ENCODE measurements around the gene TTLL11.

Gene TTLL11

GRCh38 chr9:122090981-122091380 is 2.1 kb downstream of the TTLL11 start:
- no peak overlapping the region for H3K4me3 ChIP-seq (ENCODE audit: low read depth, low read length)
- DNase-seq (ENCODE audit: low read depth), result no peak
- TF ChIP-seq, protein P1, sequence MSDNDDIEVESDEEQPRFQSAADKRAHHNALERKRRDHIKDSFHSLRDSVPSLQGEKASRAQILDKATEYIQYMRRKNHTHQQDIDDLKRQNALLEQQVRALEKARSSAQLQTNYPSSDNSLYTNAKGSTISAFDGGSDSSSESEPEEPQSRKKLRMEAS (IDR thresholded peaks at IDR 0.05; ENCODE audit: low read depth, low read length), result no peak
- TF ChIP-seq MYC (IDR thresholded peaks at IDR 0.05; ENCODE audit: low read depth, low read length) (no peak), POLR2A (IDR thresholded peaks at IDR 0.05; ENCODE audit: extremely low read depth, insufficient read length) (no peak)
- TF ChIP-seq, protein P2, sequence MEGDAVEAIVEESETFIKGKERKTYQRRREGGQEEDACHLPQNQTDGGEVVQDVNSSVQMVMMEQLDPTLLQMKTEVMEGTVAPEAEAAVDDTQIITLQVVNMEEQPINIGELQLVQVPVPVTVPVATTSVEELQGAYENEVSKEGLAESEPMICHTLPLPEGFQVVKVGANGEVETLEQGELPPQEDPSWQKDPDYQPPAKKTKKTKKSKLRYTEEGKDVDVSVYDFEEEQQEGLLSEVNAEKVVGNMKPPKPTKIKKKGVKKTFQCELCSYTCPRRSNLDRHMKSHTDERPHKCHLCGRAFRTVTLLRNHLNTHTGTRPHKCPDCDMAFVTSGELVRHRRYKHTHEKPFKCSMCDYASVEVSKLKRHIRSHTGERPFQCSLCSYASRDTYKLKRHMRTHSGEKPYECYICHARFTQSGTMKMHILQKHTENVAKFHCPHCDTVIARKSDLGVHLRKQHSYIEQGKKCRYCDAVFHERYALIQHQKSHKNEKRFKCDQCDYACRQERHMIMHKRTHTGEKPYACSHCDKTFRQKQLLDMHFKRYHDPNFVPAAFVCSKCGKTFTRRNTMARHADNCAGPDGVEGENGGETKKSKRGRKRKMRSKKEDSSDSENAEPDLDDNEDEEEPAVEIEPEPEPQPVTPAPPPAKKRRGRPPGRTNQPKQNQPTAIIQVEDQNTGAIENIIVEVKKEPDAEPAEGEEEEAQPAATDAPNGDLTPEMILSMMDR (IDR thresholded peaks at IDR 0.05; ENCODE audit: low read depth, low read length), result no peak

GRCh38 chr9:122090287-122090883 is 2.7 kb downstream of the TTLL11 start:
- TF ChIP-seq, protein P1 (IDR thresholded peaks at IDR 0.05; ENCODE audit: low read depth, low read length), result no peak
- no peak for TF ChIP-seq POLR2A (IDR thresholded peaks at IDR 0.05; ENCODE audit: extremely low read depth, insufficient read length)
- no peak for TF ChIP-seq MYC (IDR thresholded peaks at IDR 0.05; ENCODE audit: low read depth, low read length)
- TF ChIP-seq, protein P2 (IDR thresholded peaks at IDR 0.05; ENCODE audit: low read depth, low read length), result no peak
- no peak overlapping the region for H3K4me3 ChIP-seq (ENCODE audit: low read depth, low read length)
- no peak for DNase-seq (ENCODE audit: low read depth)

GRCh38 chr9:122088880-122089706 is 4.0 kb downstream of the TTLL11 start:
- TF ChIP-seq MYC (IDR thresholded peaks at IDR 0.05; ENCODE audit: low read depth, low read length) (no peak), POLR2A (IDR thresholded peaks at IDR 0.05; ENCODE audit: extremely low read depth, insufficient read length) (no peak)
- TF ChIP-seq, protein P1 (IDR thresholded peaks at IDR 0.05; ENCODE audit: low read depth, low read length), result no peak
- TF ChIP-seq, protein P2 (IDR thresholded peaks at IDR 0.05; ENCODE audit: low read depth, low read length), result no peak
- DNase-seq (ENCODE audit: low read depth), result no peak
- H3K4me3 ChIP-seq (ENCODE audit: low read depth, low read length), result no peak overlapping the region

DNA sequence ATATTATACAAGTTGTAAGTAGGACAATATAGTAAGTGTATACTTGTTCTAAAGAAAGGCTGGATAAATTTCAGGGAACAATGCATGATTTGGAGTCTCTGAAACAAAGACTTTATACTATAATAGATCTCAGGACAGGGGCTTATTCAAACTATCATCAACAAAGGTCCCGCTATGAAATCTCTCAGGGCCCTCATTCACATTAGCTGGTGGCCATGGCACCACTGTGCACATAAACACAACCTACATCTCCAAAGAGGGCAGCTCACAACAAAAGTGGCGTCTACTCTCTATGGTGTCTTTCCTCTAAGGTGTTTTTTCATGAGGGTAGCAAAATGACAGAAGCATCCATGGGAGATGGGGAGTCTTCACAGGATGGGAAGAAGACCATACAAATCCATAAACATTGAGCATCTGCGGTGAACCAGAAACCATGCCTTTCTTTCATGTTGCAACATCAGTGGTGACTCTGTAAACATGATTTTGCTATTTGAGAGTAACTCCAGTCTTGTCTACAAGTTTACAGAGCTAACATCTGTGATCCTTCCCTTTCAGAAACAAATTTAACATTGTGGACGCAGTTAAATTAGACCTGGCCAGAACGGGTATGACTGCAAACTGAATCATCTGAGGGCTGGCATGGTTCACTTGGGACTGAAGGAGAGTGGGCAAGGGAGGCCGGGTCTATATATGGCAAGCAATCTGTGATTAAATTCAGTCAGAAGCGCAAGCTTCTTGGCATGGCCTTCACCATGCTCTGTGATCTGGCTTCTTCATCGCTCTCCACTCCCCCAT is 5.5 kb downstream of the TTLL11 start:
- H3K4me3 ChIP-seq (ENCODE audit: low read depth, low read length), result no peak overlapping the region
- TF ChIP-seq, protein P1 (IDR thresholded peaks at IDR 0.05; ENCODE audit: low read depth, low read length), result no peak
- TF ChIP-seq, protein P2 (IDR thresholded peaks at IDR 0.05; ENCODE audit: low read depth, low read length), result no peak
- TF ChIP-seq MYC (IDR thresholded peaks at IDR 0.05; ENCODE audit: low read depth, low read length) (no peak), POLR2A (IDR thresholded peaks at IDR 0.05; ENCODE audit: extremely low read depth, insufficient read length) (no peak)

DNA sequence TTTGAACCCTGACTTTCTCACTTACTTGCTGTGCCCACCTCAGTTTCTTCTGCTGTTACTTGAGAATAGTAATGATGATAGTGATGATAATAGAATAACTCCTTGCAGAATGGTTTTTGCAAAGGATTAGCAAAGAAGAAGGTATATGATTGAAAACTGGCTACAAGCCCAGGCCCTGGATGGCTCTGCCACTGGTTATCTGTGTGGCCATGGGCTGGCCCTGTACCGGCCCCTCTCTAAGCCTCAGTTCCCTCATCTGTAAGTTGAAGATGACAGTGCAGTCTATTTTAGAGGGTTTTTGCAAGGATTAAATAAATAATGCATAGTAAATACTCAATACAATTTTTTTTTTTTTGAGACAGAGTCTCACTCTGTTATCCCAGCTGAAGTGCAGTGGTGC is 6.2 kb downstream of the TTLL11 start:
- H3K4me3 ChIP-seq (ENCODE audit: low read depth, low read length), result no peak overlapping the region
- DNase-seq (ENCODE audit: low read depth), result no peak
- TF ChIP-seq, protein P2 (IDR thresholded peaks at IDR 0.05; ENCODE audit: low read depth, low read length), result no peak
- TF ChIP-seq MYC (IDR thresholded peaks at IDR 0.05; ENCODE audit: low read depth, low read length) (no peak), POLR2A (IDR thresholded peaks at IDR 0.05; ENCODE audit: extremely low read depth, insufficient read length) (no peak)
- TF ChIP-seq, protein P1 (IDR thresholded peaks at IDR 0.05; ENCODE audit: low read depth, low read length), result no peak

More for the DNA sequence above, 5.5 kb downstream of the TTLL11 start:
- no peak for DNase-seq (ENCODE audit: low read depth)
